Progenitor cell of endocrine pancreas (in vitro differentiated cells): ENCODE results near the gene PHLDB1. TPM values are rescaled to one million over a fixed set of nuclear protein-coding genes. Genes with fewer than 3 reads are reported as not detected.
"Not testable (repeated sequence)": the region's sequence is repeated elsewhere in the genome, so short reads cannot be mapped to it uniquely, and the experiment has no call there.

Experiments
- DNase-seq: peaks from one replicate; pipeline ENCODE4 v3.0.0; 2021; ENCODE audit warnings: low spot score; ENCODE audit not compliant: unreplicated experiment
- H3K27ac Mint-ChIP-seq: 2 replicates; pipeline ENCODE4 v1.8.0; 2021; ENCODE audit warnings: mild to moderate bottlenecking, moderate library complexity, mixed read lengths
- H3K27me3 Mint-ChIP-seq: 2 replicates; pipeline ENCODE4 v1.8.0; 2021; ENCODE audit warnings: mixed read lengths
- H3K36me3 Mint-ChIP-seq: 2 replicates; pipeline ENCODE4 v1.8.0; 2022; ENCODE audit warnings: mixed read lengths; ENCODE audit not compliant: insufficient read depth
- H3K4me1 Mint-ChIP-seq: 2 replicates; pipeline ENCODE4 v1.8.0; 2021; ENCODE audit warnings: low read depth, mixed read lengths
- H3K4me3 Mint-ChIP-seq: 2 replicates; pipeline ENCODE4 v1.8.0; 2021; ENCODE audit warnings: low read depth, mild to moderate bottlenecking, moderate library complexity, mixed read lengths
- H3K9me3 Mint-ChIP-seq: 2 replicates; pipeline ENCODE4 v1.8.0; 2021; ENCODE audit warnings: low read depth, mixed read lengths
- total RNA-seq: library from RNA; stranded (reverse); gene quantifications from 2 replicates; pipeline ENCODE4 v1.2.1, GENCODE V29; 2021
- TF ChIP-seq, protein P1 (sequence below): fragments of 200-600 bp; sonication (generic); IDR thresholded peaks from one replicate; pipeline ENCODE4 v1.5.0; 2021; ENCODE audit warnings: antibody characterized with exemption, mild to moderate bottlenecking; ENCODE audit not compliant: unreplicated experiment

Gene PHLDB1
- total RNA-seq, 1 donor from 2014 or later = 110 TPM

DNA sequence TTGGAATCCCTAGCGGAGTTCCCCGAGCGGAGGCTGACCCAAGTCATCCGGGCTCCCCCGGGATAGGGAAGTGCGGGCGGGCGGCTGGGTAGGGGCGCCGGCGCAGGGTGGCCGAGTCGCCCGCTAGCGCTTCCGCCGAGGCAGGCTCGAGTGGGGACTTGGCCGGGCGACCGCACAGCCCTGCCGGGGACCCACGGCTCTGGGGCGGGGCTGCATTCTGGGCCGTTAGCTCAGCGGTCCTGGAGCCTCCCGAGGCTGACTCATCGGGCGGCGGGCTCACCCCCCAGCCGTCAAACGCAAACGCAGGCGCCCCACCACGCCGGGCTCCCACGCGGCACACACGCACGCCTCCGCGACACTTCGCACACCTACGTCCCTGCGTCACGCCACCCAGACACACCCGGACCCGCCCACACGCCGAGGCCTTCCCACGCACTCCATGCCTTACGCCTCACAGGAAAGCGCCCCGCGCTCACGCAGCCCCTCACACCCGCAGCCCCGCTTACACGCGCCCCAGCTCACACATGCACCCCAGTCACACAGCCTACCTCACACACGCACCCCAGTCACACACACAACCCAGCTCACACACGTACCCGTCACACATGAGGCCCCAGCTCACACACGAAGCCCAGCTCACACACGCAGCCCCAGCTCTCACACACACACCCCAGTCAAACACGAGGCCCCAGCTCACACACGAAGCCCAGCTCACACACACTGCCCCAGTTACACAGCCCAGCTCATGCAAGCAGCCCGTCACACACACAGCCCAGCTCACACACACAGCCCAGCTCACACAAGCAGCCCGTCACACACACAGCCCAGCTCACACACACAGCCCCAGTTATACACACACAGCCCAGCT lies 1.2 kb downstream of the PHLDB1 start:
- Mint-ChIP-seq H3K4me3 (peak overlapping the region; percentile 63), H3K36me3 (peaks cover 1% of the 10 kb centered on the region), H3K27ac (peak overlapping the region; percentile 59), H3K4me1 (peaks cover 43% of the 10 kb centered on the region), H3K9me3 (no peaks in the 10 kb centered on the region), H3K27me3 (peaks cover 31% of the 10 kb centered on the region)
- no peak for DNase-seq
- TF ChIP-seq, protein P1, sequence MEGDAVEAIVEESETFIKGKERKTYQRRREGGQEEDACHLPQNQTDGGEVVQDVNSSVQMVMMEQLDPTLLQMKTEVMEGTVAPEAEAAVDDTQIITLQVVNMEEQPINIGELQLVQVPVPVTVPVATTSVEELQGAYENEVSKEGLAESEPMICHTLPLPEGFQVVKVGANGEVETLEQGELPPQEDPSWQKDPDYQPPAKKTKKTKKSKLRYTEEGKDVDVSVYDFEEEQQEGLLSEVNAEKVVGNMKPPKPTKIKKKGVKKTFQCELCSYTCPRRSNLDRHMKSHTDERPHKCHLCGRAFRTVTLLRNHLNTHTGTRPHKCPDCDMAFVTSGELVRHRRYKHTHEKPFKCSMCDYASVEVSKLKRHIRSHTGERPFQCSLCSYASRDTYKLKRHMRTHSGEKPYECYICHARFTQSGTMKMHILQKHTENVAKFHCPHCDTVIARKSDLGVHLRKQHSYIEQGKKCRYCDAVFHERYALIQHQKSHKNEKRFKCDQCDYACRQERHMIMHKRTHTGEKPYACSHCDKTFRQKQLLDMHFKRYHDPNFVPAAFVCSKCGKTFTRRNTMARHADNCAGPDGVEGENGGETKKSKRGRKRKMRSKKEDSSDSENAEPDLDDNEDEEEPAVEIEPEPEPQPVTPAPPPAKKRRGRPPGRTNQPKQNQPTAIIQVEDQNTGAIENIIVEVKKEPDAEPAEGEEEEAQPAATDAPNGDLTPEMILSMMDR = no peak

DNA sequence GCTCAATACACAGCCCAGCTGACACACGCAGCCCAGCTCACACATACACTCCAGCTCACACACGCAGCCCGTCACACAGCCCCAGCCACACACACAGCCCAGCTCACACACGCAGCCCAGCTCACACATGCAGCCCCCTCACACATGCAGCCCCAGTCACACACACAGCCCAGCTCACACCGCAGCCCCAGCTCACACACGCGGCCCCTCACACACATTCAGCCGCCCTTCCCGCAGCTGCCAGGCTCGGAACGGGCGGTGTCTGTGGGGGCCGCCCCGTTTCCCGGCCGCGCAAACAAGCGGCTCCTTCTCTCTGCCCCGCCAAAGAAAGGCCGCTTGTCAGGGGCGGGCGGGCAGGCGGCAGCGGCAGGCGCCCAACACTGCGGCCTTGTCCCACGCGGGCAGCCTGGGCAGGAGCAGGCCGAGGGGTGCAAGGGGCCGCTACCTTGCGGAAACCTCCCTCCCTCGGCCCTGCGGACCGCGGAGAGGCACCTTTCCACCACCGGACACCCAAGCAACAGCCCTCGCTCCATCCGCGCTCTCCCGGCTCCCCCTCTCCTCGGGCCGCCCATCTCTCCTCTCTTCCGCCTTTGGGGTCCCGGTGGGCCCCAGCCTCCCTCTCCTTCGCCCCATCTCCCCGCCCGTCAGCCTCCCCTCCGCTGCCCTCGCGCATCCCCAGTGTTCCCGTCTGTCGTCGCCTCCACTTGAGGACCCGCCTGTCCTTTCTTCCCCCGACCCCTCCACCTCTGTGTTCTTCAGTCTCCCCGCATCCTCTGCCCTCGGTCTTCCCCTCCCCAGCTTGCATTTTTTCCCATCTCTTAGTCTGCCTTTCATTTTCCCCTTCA lies 2.2 kb downstream of the PHLDB1 start:
- peak overlapping the region; percentile 38 for H3K27ac Mint-ChIP-seq
- no peak for DNase-seq
- no peaks in the 10 kb centered on the region for H3K36me3 Mint-ChIP-seq
- peaks cover 31% of the 10 kb centered on the region for H3K27me3 Mint-ChIP-seq
- peaks cover 38% of the 10 kb centered on the region for H3K4me1 Mint-ChIP-seq
- peak overlapping the region; percentile 63 for H3K4me3 Mint-ChIP-seq
- no peaks in the 10 kb centered on the region for H3K9me3 Mint-ChIP-seq
- TF ChIP-seq, protein P1 = no peak

DNA sequence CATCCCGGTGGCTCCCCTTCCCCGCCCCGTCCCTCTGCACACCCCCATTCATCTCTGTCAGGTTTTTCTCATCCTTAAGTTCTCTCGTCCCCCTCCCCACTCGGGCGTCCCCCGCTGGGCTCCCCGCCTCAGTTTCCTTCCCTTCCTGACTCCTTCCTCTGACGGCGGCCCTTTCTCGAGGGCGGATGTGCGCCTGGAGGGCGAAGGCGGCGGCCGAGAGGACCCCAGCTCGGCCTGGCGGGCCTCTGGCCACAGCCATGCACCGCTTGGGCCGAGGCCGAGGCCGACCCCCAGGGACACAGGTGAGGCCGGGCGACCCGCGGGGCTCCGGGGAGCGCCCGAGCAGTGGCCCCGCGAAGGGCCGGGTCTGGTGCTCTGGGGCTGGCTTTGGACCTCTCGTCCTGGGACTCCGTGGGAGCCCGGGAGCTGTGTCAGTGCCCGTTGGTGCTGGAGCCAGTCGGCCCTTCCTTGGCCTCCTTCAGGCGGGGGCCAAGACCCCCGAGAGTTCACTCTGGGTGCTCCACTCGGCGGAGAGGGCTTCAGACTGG lies 2.9 kb downstream of the PHLDB1 start:
- Mint-ChIP-seq H3K9me3 (no peaks in the 10 kb centered on the region), H3K4me1 (peaks cover 39% of the 10 kb centered on the region), H3K4me3 (peak overlapping the region; percentile 37), H3K36me3 (no peaks in the 10 kb centered on the region), H3K27ac (no peak overlapping the region), H3K27me3 (peaks cover 31% of the 10 kb centered on the region)
- no peak for DNase-seq
- TF ChIP-seq, protein P1 = no peak

DNA sequence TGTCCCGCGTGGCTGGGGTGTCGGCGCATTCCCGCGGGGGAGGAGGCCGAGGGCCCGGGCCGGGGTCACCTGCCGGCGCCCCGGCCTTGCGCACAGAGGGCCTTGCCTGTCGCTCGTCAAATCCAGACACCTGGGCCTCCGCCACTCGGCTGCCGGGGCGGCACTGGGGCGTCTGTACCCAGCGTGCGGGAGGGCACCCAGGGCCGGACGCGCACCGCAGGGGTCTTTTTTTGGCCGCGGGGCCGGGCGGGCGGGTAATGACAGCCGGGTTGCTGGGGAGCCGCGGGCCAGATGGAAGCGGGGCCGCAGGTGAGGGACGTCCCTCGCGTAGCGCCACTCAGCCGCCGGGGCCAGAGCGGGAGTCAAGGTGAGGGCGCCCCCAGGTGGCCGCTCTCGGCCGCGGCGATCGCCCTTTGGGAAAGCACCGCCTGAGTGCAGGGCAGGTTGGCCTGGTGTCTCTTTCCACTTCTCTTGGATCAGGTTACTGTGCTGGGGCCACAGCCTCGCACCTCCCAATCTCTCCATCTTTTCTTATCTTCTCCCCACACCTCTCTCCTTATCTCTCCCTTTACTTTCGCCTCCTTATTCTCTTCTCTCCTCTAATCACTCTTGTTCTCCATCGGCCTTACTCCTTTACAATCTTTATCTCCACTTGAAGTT lies 3.5 kb downstream of the PHLDB1 start:
- Mint-ChIP-seq H3K4me3 (peak overlapping the region; percentile 37), H3K27me3 (peaks cover 31% of the 10 kb centered on the region), H3K9me3 (no peaks in the 10 kb centered on the region), H3K4me1 (peaks cover 40% of the 10 kb centered on the region), H3K36me3 (no peaks in the 10 kb centered on the region), H3K27ac (peak overlapping the region; percentile 1)
- TF ChIP-seq, protein P1 = peak; percentile 97
- DNase-seq = peak; percentile 88

DNA sequence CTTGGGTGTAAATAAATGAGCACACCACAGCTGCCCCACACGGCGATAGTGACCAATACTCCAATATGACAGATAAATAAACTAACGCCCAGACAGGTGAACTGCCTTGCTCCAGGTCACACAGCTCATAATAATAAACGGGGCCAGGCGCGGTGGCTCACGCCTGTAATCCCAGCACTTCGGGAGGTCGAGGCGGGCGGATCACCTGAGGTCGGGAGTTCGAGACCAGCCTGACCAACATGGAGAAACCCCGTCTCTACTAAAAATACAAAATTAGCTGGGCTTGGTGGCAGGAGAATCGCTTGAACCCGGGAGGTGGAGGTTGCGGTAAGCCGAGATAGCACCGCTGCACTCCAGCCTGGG lies 4.0 kb downstream of the PHLDB1 start:
- Mint-ChIP-seq H3K27me3 (peaks cover 31% of the 10 kb centered on the region), H3K27ac (peak overlapping the region; percentile 1), H3K4me1 (peaks cover 39% of the 10 kb centered on the region)
- H3K9me3 Mint-ChIP-seq, H3K36me3 Mint-ChIP-seq, H3K4me3 Mint-ChIP-seq, DNase-seq: not testable (repeated sequence)
